ENCODE results near the gene GLTP. TPM values are rescaled to one million over a fixed set of nuclear protein-coding genes. Genes with fewer than 3 reads are reported as not detected.

Gene GLTP
- total RNA-seq, 1 experiment from 2014 or later = 78.2 TPM

DNA sequence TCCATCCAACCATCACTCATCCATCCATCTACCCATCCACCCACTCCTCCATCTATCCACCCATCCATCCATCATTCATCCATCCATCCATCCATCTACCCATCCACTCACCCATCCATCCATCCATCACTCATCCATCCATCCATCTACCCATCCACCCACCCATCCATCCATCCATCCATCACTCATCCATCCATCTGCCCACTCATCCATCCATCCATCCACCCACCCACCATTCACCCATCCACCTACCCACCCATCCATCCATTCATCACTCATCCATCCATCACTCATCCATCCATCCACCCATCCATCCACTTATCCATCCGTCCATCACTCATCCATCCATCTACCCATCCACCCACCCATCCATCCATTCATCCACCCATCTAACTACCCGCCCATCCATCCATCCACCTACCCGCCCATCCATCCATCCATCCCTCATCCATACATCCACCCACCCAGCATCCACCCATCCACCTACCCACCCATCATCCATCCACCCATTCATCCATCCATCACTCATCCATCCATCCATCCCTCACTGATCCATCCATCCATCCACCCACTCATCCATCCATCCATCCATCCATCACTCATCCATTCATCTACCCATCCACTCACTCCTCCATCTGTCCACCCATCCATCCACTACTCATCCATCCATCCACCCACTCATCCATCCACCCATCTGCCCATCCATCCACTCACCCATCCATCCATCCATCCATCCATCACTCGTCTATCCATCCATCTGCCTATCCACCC is 71.3 kb downstream of the GLTP start:
- Histone ChIP-seq H4K20me1 (ENCODE audit: low read length) (no peaks in the 10 kb centered on the region), H3K9me3 (ENCODE audit: low read length) (no peaks in the 10 kb centered on the region), H3K27me3 (ENCODE audit: low read length) (no peaks in the 10 kb centered on the region), H3K36me3 (ENCODE audit: low read depth, low read length) (no peaks in the 10 kb centered on the region), H3K79me2 (ENCODE audit: low read length) (no peaks in the 10 kb centered on the region), H3K9me2 (replicated peaks; ENCODE audit: low read length) (no peaks in the 10 kb centered on the region), H3K4me2 (ENCODE audit: low read length) (no peak overlapping the region), H3K27ac (ENCODE audit: low read length) (no peak overlapping the region), H3K4me1 (ENCODE audit: insufficient read depth, low read length) (no peaks in the 10 kb centered on the region), H3K9ac (ENCODE audit: low read length) (no peak overlapping the region), H3K4me3 (ENCODE audit: low read length) (no peak overlapping the region), H3F3A (ENCODE audit: low read length, unreplicated experiment) (no peaks in the 10 kb centered on the region), H2AFZ (ENCODE audit: low read length) (no peak overlapping the region)
- TF ChIP-seq EZH2 (IDR thresholded peaks at IDR 0.05; ENCODE audit: low read length, unreplicated experiment) (no peak), EZH2phosphoT487 (IDR thresholded peaks at IDR 0.05; ENCODE audit: borderline replicate concordance, low read length) (no peak)
- TF ChIP-seq, protein P1, sequence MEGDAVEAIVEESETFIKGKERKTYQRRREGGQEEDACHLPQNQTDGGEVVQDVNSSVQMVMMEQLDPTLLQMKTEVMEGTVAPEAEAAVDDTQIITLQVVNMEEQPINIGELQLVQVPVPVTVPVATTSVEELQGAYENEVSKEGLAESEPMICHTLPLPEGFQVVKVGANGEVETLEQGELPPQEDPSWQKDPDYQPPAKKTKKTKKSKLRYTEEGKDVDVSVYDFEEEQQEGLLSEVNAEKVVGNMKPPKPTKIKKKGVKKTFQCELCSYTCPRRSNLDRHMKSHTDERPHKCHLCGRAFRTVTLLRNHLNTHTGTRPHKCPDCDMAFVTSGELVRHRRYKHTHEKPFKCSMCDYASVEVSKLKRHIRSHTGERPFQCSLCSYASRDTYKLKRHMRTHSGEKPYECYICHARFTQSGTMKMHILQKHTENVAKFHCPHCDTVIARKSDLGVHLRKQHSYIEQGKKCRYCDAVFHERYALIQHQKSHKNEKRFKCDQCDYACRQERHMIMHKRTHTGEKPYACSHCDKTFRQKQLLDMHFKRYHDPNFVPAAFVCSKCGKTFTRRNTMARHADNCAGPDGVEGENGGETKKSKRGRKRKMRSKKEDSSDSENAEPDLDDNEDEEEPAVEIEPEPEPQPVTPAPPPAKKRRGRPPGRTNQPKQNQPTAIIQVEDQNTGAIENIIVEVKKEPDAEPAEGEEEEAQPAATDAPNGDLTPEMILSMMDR (conservative IDR thresholded peaks at IDR 0.05; ENCODE audit: low read depth, low read length) = no peak
- intact Hi-C loops (cut with micrococcal nuclease) = no loop called here
- ATAC-seq = no peak
- CTCF ChIA-PET = interaction anchor here (0.6 kb wide), 1 partner anchor 37 kb away, joined by 3 read pairs; no protein-coding TSS in a partner anchor
- no TSS peak for BruUV-seq (replicated peaks)
- DNase-seq = no peak
- POLR2A ChIA-PET (ENCODE audit: unreplicated experiment) = no interaction called here

GRCh38 chr12:109807954-109808643 is 72.2 kb downstream of the GLTP start:
- Histone ChIP-seq H3K4me3 (ENCODE audit: low read length) (no peak overlapping the region), H3K4me1 (ENCODE audit: insufficient read depth, low read length) (no peaks in the 10 kb centered on the region), H3K9me2 (replicated peaks; ENCODE audit: low read length) (no peaks in the 10 kb centered on the region), H3K27ac (ENCODE audit: low read length) (no peak overlapping the region), H3F3A (ENCODE audit: low read length, unreplicated experiment) (no peaks in the 10 kb centered on the region), H3K9ac (ENCODE audit: low read length) (no peak overlapping the region), H4K20me1 (ENCODE audit: low read length) (no peaks in the 10 kb centered on the region), H2AFZ (ENCODE audit: low read length) (no peak overlapping the region), H3K4me2 (ENCODE audit: low read length) (no peak overlapping the region), H3K27me3 (ENCODE audit: low read length) (no peaks in the 10 kb centered on the region), H3K36me3 (ENCODE audit: low read depth, low read length) (no peaks in the 10 kb centered on the region), H3K79me2 (ENCODE audit: low read length) (no peaks in the 10 kb centered on the region), H3K9me3 (ENCODE audit: low read length) (no peaks in the 10 kb centered on the region)
- ChIA-PET CTCF (interaction anchor here (0.6 kb wide), 1 partner anchor 38 kb away, joined by 3 read pairs; no protein-coding TSS in a partner anchor), POLR2A (ENCODE audit: unreplicated experiment) (no interaction called here)
- no TSS peak for BruUV-seq (replicated peaks)
- intact Hi-C loops (cut with micrococcal nuclease) = no loop called here
- DNase-seq (no peak), ATAC-seq (no peak)
- TF ChIP-seq EZH2phosphoT487 (IDR thresholded peaks at IDR 0.05; ENCODE audit: borderline replicate concordance, low read length) (no peak), EZH2 (IDR thresholded peaks at IDR 0.05; ENCODE audit: low read length, unreplicated experiment) (no peak)
- TF ChIP-seq, protein P1 (conservative IDR thresholded peaks at IDR 0.05; ENCODE audit: low read depth, low read length) = no peak

All from PC-3 (cell line).